Measurements from ENCODE around the gene ADGRG6. TPM values are rescaled to one million over a fixed set of nuclear protein-coding genes. Genes with fewer than 3 reads are reported as not detected.

The ADGRG6 gene
- total and polyA plus RNA-seq, 9 of the 15 experiments (the other 6 are each of a cell fraction or from before 2014, with no cell fraction given) = under 0.01 to 0.11 (median 0.05) TPM; not detected in 5

DNA sequence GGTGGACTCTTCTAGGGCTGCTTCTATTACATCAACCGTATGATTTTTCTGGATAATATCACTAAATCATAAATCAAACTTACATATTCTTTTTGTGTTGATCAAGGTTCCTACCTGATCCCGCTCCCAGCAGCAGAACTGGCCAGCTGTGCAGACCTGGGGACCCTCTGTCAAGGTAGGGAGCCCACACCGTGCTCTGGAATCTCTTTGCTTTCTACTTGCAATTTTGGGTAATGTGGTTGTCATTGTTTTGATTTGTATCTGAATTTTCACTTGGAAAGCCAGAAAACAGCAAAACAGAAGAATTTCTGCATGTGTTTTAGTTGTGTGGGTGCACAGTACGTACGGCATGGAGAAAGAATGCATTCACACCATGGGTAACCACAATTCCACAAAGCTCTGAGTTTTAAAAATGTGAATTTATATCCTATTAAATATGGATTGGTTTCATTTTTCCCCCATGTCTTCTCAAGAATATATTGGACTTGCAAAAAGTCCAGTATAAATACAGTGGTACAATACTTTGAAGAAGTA is 80.1 kb downstream of the ADGRG6 start:
- DNase-seq (ENCODE audit: extremely low read depth in 1 of 4, low spot score in 3 of 4) (no peak), ATAC-seq (no peak), FAIRE-seq (no peak)
- Histone ChIP-seq H3K4me1 (replicated peaks in 1 of 2; ENCODE audit: control insufficient read depth in 2 of 2, insufficient read depth in 2 of 2, low read length in 2 of 2) (no peaks in the 10 kb centered on the region; a peak in 1 of 5 replicates), H3K36me3 (ENCODE audit: control insufficient read depth, insufficient read depth, low read length) (no peaks in the 10 kb centered on the region), H3K27ac (ENCODE audit: extremely low read depth, low read depth, low read length) (no peak overlapping the region), H3K79me2 (ENCODE audit: control insufficient read depth, insufficient read depth, low read length) (no peaks in the 10 kb centered on the region), H3K9me3 (replicated peaks; ENCODE audit: control insufficient read depth, insufficient read depth, low read depth, low read length) (no peaks in the 10 kb centered on the region), H3K9me1 (ENCODE audit: control insufficient read depth, insufficient read depth, low read length) (no peaks in the 10 kb centered on the region), H3K9ac (ENCODE audit: insufficient read depth in 1 of 2, low read depth in 2 of 2, low read length in 2 of 2) (no peak overlapping the region), H3K4me3 (no peak overlapping the region), H3K27me3 (ENCODE audit: control insufficient read depth in 2 of 2, insufficient read depth in 2 of 2, low read length in 2 of 2) (no peaks in the 10 kb centered on the region), H2AFZ (ENCODE audit: low read depth, low read length) (no peak overlapping the region), H3K4me2 (ENCODE audit: insufficient read depth, low read length) (no peak overlapping the region), H4K20me1 (replicated peaks; ENCODE audit: control insufficient read depth, insufficient read depth, low read length) (no peaks in the 10 kb centered on the region)
- ChIA-PET CTCF (ENCODE audit: low intra/inter-chr PET ratio) (no interaction called here), POLR2A (no interaction called here)
- 0% methylated on average over 5 of the region's 5 CpGs for WGBS (ENCODE audit: insufficient coverage, low coverage, missing lambda C conversion rate)
- intact Hi-C loops (cut with micrococcal nuclease) (no loop called here), in situ Hi-C loops (cut with MboI) (no loop called here)
- BruUV-seq (replicated peaks) = no TSS peak
- TF ChIP-seq MLX (CRISPR knock-in tag; conservative IDR thresholded peaks at IDR 0.05) = no peak
- no peak for TF ChIP-seq ZNF444 (CRISPR knock-in tag; IDR thresholded peaks at IDR 0.05)
- no peak for TF ChIP-seq ZNF184 (CRISPR knock-in tag; IDR thresholded peaks at IDR 0.05)
- TF ChIP-seq, protein P1, sequence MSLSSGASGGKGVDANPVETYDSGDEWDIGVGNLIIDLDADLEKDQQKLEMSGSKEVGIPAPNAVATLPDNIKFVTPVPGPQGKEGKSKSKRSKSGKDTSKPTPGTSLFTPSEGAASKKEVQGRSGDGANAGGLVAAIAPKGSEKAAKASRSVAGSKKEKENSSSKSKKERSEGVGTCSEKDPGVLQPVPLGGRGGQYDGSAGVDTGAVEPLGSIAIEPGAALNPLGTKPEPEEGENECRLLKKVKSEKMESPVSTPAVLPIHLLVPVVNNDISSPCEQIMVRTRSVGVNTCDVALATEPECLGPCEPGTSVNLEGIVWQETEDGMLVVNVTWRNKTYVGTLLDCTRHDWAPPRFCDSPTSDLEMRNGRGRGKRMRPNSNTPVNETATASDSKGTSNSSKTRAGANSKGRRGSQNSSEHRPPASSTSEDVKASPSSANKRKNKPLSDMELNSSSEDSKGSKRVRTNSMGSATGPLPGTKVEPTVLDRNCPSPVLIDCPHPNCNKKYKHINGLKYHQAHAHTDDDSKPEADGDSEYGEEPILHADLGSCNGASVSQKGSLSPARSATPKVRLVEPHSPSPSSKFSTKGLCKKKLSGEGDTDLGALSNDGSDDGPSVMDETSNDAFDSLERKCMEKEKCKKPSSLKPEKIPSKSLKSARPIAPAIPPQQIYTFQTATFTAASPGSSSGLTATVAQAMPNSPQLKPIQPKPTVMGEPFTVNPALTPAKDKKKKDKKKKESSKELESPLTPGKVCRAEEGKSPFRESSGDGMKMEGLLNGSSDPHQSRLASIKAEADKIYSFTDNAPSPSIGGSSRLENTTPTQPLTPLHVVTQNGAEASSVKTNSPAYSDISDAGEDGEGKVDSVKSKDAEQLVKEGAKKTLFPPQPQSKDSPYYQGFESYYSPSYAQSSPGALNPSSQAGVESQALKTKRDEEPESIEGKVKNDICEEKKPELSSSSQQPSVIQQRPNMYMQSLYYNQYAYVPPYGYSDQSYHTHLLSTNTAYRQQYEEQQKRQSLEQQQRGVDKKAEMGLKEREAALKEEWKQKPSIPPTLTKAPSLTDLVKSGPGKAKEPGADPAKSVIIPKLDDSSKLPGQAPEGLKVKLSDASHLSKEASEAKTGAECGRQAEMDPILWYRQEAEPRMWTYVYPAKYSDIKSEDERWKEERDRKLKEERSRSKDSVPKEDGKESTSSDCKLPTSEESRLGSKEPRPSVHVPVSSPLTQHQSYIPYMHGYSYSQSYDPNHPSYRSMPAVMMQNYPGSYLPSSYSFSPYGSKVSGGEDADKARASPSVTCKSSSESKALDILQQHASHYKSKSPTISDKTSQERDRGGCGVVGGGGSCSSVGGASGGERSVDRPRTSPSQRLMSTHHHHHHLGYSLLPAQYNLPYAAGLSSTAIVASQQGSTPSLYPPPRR (CRISPR knock-in tag; IDR thresholded peaks at IDR 0.05; ENCODE audit: borderline replicate concordance) = no peak
- no peak for TF ChIP-seq PATZ1 (CRISPR knock-in tag; IDR thresholded peaks at IDR 0.05; ENCODE audit: borderline replicate concordance)
- TF ChIP-seq ARID3A (IDR thresholded peaks at IDR 0.05; ENCODE audit: borderline replicate concordance, low read depth, low read length) = no peak
- no peak for TF ChIP-seq TFE3 (CRISPR knock-in tag; IDR thresholded peaks at IDR 0.05)
- no peak for TF ChIP-seq HIVEP1 (CRISPR knock-in tag; IDR thresholded peaks at IDR 0.05)
- TF ChIP-seq GABPB1 (CRISPR knock-in tag; IDR thresholded peaks at IDR 0.05) = no peak
- no peak for TF ChIP-seq ETV5 (CRISPR knock-in tag; IDR thresholded peaks at IDR 0.05; ENCODE audit: low read depth)
- no peak for TF ChIP-seq SMAD2 (IDR thresholded peaks at IDR 0.05; ENCODE audit: low read depth, low read length)
